ENCODE results near the gene FAXDC2. TPM values are rescaled to one million over a fixed set of nuclear protein-coding genes. Genes with fewer than 3 reads are reported as not detected.

The FAXDC2 gene
- total RNA-seq, 1 experiment from 2014 or later = 0.32 TPM

- Histone ChIP-seq H3K4me1 (replicated peaks) (no peaks in the 10 kb centered on the region), H3K9me3 (replicated peaks) (no peaks in the 10 kb centered on the region), H3K27me3 (replicated peaks) (no peaks in the 10 kb centered on the region), H3K27ac (no peak overlapping the region), H3K4me3 (no peak overlapping the region), H3K36me3 (peaks cover 84% of the 10 kb centered on the region)
- no peak for DNase-seq (ENCODE audit: low read depth in 1 of 2, low spot score in 2 of 2)
Measured at GRCh38 chr5:154815025-154815424, 35.4 kb downstream of the FAXDC2 start.

- peaks cover 87% of the 10 kb centered on the region for H3K36me3 ChIP-seq
- H3K4me1 ChIP-seq (replicated peaks) = no peaks in the 10 kb centered on the region
- no peak overlapping the region for H3K27ac ChIP-seq
- no peak for DNase-seq (ENCODE audit: low read depth in 1 of 2, low spot score in 2 of 2)
- no peak overlapping the region for H3K4me3 ChIP-seq
- H3K9me3 ChIP-seq (replicated peaks) = no peaks in the 10 kb centered on the region
- H3K27me3 ChIP-seq (replicated peaks) = no peaks in the 10 kb centered on the region
Measured at GRCh38 chr5:154813736-154814135, 36.7 kb downstream of the FAXDC2 start.

- no peak for DNase-seq (ENCODE audit: low read depth in 1 of 2, low spot score in 2 of 2)
- Histone ChIP-seq H3K27me3 (replicated peaks) (no peaks in the 10 kb centered on the region), H3K4me1 (replicated peaks) (no peaks in the 10 kb centered on the region), H3K27ac (no peak overlapping the region), H3K9me3 (replicated peaks) (no peaks in the 10 kb centered on the region), H3K4me3 (no peak overlapping the region), H3K36me3 (peaks cover 87% of the 10 kb centered on the region)
Measured at GRCh38 chr5:154813158-154813557, 37.2 kb downstream of the FAXDC2 start.

GRCh38 chr5:154811653-154812465, 38.5 kb downstream of the FAXDC2 start:
- H3K4me3 ChIP-seq = no peak overlapping the region
- H3K9me3 ChIP-seq (replicated peaks) = no peaks in the 10 kb centered on the region
- H3K27ac ChIP-seq = no peak overlapping the region
- H3K4me1 ChIP-seq (replicated peaks) = no peaks in the 10 kb centered on the region
- H3K27me3 ChIP-seq (replicated peaks) = no peaks in the 10 kb centered on the region
- DNase-seq (ENCODE audit: low read depth in 1 of 2, low spot score in 2 of 2) = peak; percentile 52 to 74
- H3K36me3 ChIP-seq = peaks cover 90% of the 10 kb centered on the region

GRCh38 chr5:154811239-154811638, 39.2 kb downstream of the FAXDC2 start:
- no peaks in the 10 kb centered on the region for H3K9me3 ChIP-seq (replicated peaks)
- no peak overlapping the region for H3K27ac ChIP-seq
- no peak overlapping the region for H3K4me3 ChIP-seq
- peaks cover 92% of the 10 kb centered on the region for H3K36me3 ChIP-seq
- no peaks in the 10 kb centered on the region for H3K27me3 ChIP-seq (replicated peaks)
- H3K4me1 ChIP-seq (replicated peaks) = no peaks in the 10 kb centered on the region
- DNase-seq (ENCODE audit: low read depth in 1 of 2, low spot score in 2 of 2) = no peak

DNA sequence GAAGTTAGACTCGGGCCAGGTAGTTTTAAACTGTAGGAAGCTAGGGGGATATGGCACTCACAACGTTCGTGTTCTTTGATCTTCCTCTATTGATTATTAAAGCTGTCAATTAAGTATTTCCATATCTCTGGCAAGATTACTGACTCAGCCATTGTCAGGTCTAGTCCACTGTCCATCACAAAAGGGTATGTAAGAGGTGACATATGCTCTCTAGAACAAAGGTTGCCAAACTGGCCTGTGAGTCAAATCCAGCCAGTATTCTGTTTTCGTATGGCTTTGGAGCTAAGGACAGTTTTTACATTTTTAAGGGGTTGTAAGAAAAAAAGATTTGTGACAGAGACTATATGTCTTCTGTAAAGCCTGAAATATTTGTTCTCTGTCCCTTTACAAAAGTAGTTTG, 44.2 kb downstream of the FAXDC2 start:
- Histone ChIP-seq H3K36me3 (peaks cover 97% of the 10 kb centered on the region), H3K9me3 (replicated peaks) (no peaks in the 10 kb centered on the region; the same call in 1 of the 2 replicates), H3K27ac (no peak overlapping the region), H3K27me3 (replicated peaks) (no peaks in the 10 kb centered on the region), H3K4me1 (replicated peaks) (peaks cover 4% of the 10 kb centered on the region), H3K4me3 (no peak overlapping the region)
- no peak for DNase-seq (ENCODE audit: low read depth in 1 of 2, low spot score in 2 of 2)

GRCh38 chr5:154802050-154802449, 48.4 kb downstream of the FAXDC2 start:
- peaks cover 19% of the 10 kb centered on the region for H3K4me1 ChIP-seq (replicated peaks)
- H3K36me3 ChIP-seq = peaks cover 95% of the 10 kb centered on the region
- DNase-seq (ENCODE audit: low read depth in 1 of 2, low spot score in 2 of 2) = no peak
- no peaks in the 10 kb centered on the region for H3K27me3 ChIP-seq (replicated peaks)
- H3K27ac ChIP-seq = no peak overlapping the region
- no peak overlapping the region for H3K4me3 ChIP-seq
- no peaks in the 10 kb centered on the region; the same call in 1 of the 2 replicates for H3K9me3 ChIP-seq (replicated peaks)

DNA sequence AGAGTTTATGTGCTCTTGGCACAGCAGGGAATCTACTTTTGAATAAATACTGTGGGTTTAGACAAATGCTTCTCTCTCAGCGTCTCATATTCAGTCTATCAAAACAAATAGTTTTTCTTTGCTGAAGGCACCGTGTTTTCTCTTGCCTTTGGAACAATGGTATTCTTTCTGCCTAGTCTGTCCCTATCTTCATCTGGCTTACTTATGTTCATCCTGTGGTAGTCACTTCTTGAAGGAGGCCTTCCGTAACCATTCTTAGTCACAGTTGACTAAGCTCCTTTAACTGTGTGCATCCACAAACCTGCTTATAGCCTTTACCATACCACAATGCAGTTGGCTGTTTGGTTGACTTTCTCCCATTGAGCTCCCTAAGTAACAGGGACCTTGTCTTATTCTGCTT, 49.3 kb downstream of the FAXDC2 start:
- no peak overlapping the region for H3K27ac ChIP-seq
- H3K27me3 ChIP-seq (replicated peaks) = no peaks in the 10 kb centered on the region
- H3K4me3 ChIP-seq = no peak overlapping the region
- H3K36me3 ChIP-seq = peaks cover 93% of the 10 kb centered on the region
- H3K9me3 ChIP-seq (replicated peaks) = no peaks in the 10 kb centered on the region; the same call in 1 of the 2 replicates
- DNase-seq (ENCODE audit: low read depth in 1 of 2, low spot score in 2 of 2) = peak in 1 of 2 experiments; percentile 54
- peaks cover 19% of the 10 kb centered on the region for H3K4me1 ChIP-seq (replicated peaks)

- no peak overlapping the region for H3K4me3 ChIP-seq
- H3K27ac ChIP-seq = no peak overlapping the region
- DNase-seq (ENCODE audit: low read depth in 1 of 2, low spot score in 2 of 2) = no peak
- H3K27me3 ChIP-seq (replicated peaks) = no peaks in the 10 kb centered on the region
- peaks cover 88% of the 10 kb centered on the region for H3K36me3 ChIP-seq
- H3K4me1 ChIP-seq (replicated peaks) = peaks cover 19% of the 10 kb centered on the region
- H3K9me3 ChIP-seq (replicated peaks) = no peaks in the 10 kb centered on the region; the same call in 1 of the 2 replicates
Measured at GRCh38 chr5:154800582-154800981, 49.8 kb downstream of the FAXDC2 start.

- H3K4me1 ChIP-seq (replicated peaks) = peaks cover 43% of the 10 kb centered on the region
- peaks cover 83% of the 10 kb centered on the region for H3K36me3 ChIP-seq
- H3K4me3 ChIP-seq = no peak overlapping the region
- no peaks in the 10 kb centered on the region for H3K27me3 ChIP-seq (replicated peaks)
- no peak for DNase-seq (ENCODE audit: low read depth in 1 of 2, low spot score in 2 of 2)
- no peak overlapping the region for H3K27ac ChIP-seq
- H3K9me3 ChIP-seq (replicated peaks) = no peaks in the 10 kb centered on the region; the same call in 1 of the 2 replicates
Measured at GRCh38 chr5:154797762-154798161, 52.6 kb downstream of the FAXDC2 start.

DNA sequence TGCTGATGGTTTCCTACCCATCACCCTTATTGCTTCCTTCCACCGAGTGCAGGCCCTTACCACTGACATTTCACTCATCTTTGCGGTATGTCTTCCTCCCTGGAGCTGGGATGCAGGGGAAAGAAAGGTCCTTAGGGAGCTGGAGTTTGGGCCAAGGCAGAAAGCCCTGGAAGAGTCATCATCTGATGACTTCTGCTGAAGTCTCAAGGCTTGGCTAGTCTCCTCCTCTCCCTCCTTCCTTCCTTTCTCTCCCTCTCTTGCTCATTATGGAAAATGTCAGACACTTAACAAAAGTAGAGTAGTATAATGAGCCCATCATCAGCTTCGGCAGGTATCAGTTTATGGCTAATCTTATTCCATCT, 55.2 kb downstream of the FAXDC2 start:
- no peak overlapping the region for H3K27ac ChIP-seq
- no peak overlapping the region for H3K4me3 ChIP-seq
- no peaks in the 10 kb centered on the region for H3K27me3 ChIP-seq (replicated peaks)
- H3K4me1 ChIP-seq (replicated peaks) = peaks cover 30% of the 10 kb centered on the region
- no peaks in the 10 kb centered on the region for H3K9me3 ChIP-seq (replicated peaks)
- no peak for DNase-seq (ENCODE audit: low read depth in 1 of 2, low spot score in 2 of 2)
- peaks cover 83% of the 10 kb centered on the region for H3K36me3 ChIP-seq

- H3K36me3 ChIP-seq = peaks cover 78% of the 10 kb centered on the region
- peaks cover 25% of the 10 kb centered on the region for H3K4me1 ChIP-seq (replicated peaks)
- no peak overlapping the region for H3K27ac ChIP-seq
Measured at GRCh38 chr5:154794525-154795234, 55.7 kb downstream of the FAXDC2 start.

DNA sequence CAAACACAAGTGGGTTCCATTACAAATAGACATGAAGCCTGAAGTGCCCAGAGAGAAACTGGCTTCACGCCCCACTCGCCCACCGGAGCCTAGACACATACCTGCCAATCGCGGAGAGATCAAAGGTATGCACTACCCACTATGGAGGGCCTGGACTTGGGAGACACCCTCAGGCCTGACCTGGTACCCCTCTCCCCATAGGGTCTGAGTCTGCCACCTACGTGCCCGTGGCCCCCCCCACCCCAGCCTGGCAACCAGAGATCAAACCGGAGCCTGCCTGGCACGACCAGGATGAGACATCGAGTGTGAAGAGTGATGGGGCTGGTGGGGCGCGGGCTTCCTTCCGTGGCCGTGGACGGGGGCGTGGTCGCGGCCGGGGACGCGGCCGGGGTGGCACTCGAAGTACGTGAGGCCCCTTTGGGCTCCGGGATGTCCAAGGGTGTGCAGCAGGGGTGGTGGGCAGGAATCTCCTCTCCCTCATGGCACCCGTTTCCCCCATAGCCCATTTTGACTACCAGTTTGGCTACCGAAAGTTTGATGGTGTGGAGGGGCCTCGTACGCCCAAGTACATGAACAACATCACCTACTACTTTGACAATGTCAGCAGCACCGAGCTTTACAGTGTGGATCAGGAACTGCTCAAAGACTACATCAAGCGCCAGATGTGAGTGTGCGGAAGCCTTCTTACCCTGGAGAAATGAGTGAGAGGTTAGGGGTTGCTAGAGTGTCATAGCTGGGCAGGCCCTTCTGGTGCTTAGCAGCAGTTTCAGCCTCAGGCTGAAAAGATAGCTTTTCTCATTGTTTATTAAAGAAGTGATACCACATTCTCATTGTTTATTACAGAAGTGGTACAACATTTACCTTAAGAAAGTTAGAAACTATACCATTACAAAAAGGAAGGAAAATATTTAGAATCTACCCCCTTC, 56.5 kb downstream of the FAXDC2 start:
- H3K36me3 ChIP-seq = peaks cover 70% of the 10 kb centered on the region
- H3K27ac ChIP-seq = no peak overlapping the region
- no peaks in the 10 kb centered on the region for H3K27me3 ChIP-seq (replicated peaks)
- no peaks in the 10 kb centered on the region for H3K9me3 ChIP-seq (replicated peaks)
- peak in 1 of 2 experiments; percentile 73 for DNase-seq (ENCODE audit: low read depth in 1 of 2, low spot score in 2 of 2)
- peaks cover 25% of the 10 kb centered on the region for H3K4me1 ChIP-seq (replicated peaks)
- no peak overlapping the region for H3K4me3 ChIP-seq

More at GRCh38 chr5:154794525-154795234, 55.7 kb downstream of the FAXDC2 start:
- H3K9me3 ChIP-seq (replicated peaks) = no peaks in the 10 kb centered on the region
- H3K4me3 ChIP-seq = no peak overlapping the region
- DNase-seq (ENCODE audit: low read depth in 1 of 2, low spot score in 2 of 2) = peak in 1 of 2 experiments; percentile 77
- H3K27me3 ChIP-seq (replicated peaks) = no peaks in the 10 kb centered on the region

Measured in SJSA1 (cell line).